GM23338 (cell line): ENCODE results near the gene STAMBPL1. TPM values are rescaled to one million over a fixed set of nuclear protein-coding genes. Genes with fewer than 3 reads are reported as not detected.

Source experiments
- ATAC-seq: fragments of 200-7000 bp; cut with Tn5 transposase; 3 replicates; pipeline ENCODE4 v1.9.1; 2020
- DNase-seq: peaks from one replicate; pipeline ENCODE4 v3.0.0-alpha.2; 2015; ENCODE audit warnings: low spot score
- H2AFZ ChIP-seq: fragments of 200-600 bp; sonication (generic); 2 replicates; pipeline ENCODE4 v1.8.0; 2016; ENCODE audit warnings: antibody characterized with exemption, mild to moderate bottlenecking, moderate library complexity
- H3F3A ChIP-seq: fragments of 200-600 bp; sonication (generic); replicated peaks from 2 replicates; pipeline ENCODE4 v1.8.0; 2017; ENCODE audit warnings: antibody characterized with exemption, mixed run types, low read depth
- H3K27ac ChIP-seq: fragments of 200-600 bp; sonication (generic); 2 replicates; pipeline ENCODE4 v1.6.1; 2016; ENCODE audit warnings: low read depth
- H3K27me3 ChIP-seq: fragments of 200-600 bp; sonication (generic); 2 replicates; pipeline ENCODE4 v1.8.0; 2016; ENCODE audit warnings: mild to moderate bottlenecking, mixed run types, moderate library complexity; ENCODE audit not compliant: insufficient read depth
- H3K36me3 ChIP-seq: fragments of 200-600 bp; sonication (generic); 2 replicates; pipeline ENCODE4 v1.8.0; 2016; ENCODE audit warnings: mild to moderate bottlenecking; ENCODE audit not compliant: insufficient read depth
- H3K4me1 ChIP-seq: fragments of 200-600 bp; sonication (generic); 2 replicates; pipeline ENCODE4 v1.8.0; 2016; ENCODE audit warnings: mild to moderate bottlenecking, moderate library complexity; ENCODE audit not compliant: insufficient read depth
- H3K4me2 ChIP-seq: fragments of 200-600 bp; sonication (generic); 2 replicates; pipeline ENCODE4 v1.7.1; 2017; ENCODE audit warnings: mixed run types
- H3K4me3 ChIP-seq: fragments of 200-600 bp; sonication (generic); 2 replicates; pipeline ENCODE4 v1.6.1; 2016; ENCODE audit warnings: mixed run types
- H3K79me2 ChIP-seq: fragments of 200-600 bp; sonication (generic); replicated peaks from 2 replicates; pipeline ENCODE4 v1.8.0; 2017; ENCODE audit warnings: mild to moderate bottlenecking; ENCODE audit not compliant: insufficient read depth
- H3K9me2 ChIP-seq: fragments of 200-600 bp; sonication (generic); 2 replicates; pipeline ENCODE4 v1.8.0; 2017; ENCODE audit not compliant: insufficient read depth
- H4K20me1 ChIP-seq: fragments of 200-600 bp; sonication (generic); replicated peaks from 2 replicates; pipeline ENCODE4 v1.8.0; 2017; ENCODE audit warnings: mild to moderate bottlenecking; ENCODE audit not compliant: insufficient read depth
- H3K27ac Mint-ChIP-seq: 2 replicates; pipeline ENCODE4 v1.8.0; 2020; ENCODE audit warnings: inconsistent platforms, mild to moderate bottlenecking, moderate library complexity, mixed read lengths
- H3K27me3 Mint-ChIP-seq: 3 replicates; pipeline ENCODE4 v1.8.0; 2022; ENCODE audit warnings: low read depth, mild to moderate bottlenecking, moderate library complexity, mixed read lengths, inconsistent platforms; ENCODE audit not compliant: insufficient read depth, poor library complexity
- H3K36me3 Mint-ChIP-seq: 3 replicates; pipeline ENCODE4 v1.8.0; 2021; ENCODE audit warnings: low read depth, mild to moderate bottlenecking, inconsistent platforms, moderate library complexity, mixed read lengths
- H3K4me1 Mint-ChIP-seq: 3 replicates; pipeline ENCODE4 v1.8.0; 2020; ENCODE audit warnings: mild to moderate bottlenecking, inconsistent platforms, mixed read lengths
- H3K4me3 Mint-ChIP-seq: 3 replicates; pipeline ENCODE4 v1.8.0; 2021; ENCODE audit warnings: moderate library complexity, mild to moderate bottlenecking, inconsistent platforms, mixed read lengths
- H3K9me3 Mint-ChIP-seq: 3 replicates; pipeline ENCODE4 v1.8.0; 2020; ENCODE audit warnings: moderate library complexity, mild to moderate bottlenecking, inconsistent platforms, mixed read lengths
- ETS1 ChIP-seq: IDR thresholded peaks from 2 replicates; pipeline ENCODE4 v1.6.1; 2016; ENCODE audit warnings: antibody characterized with exemption
- EZH2 ChIP-seq: fragments of 200-600 bp; sonication (generic); IDR thresholded peaks from one replicate; pipeline ENCODE4 v1.8.0; 2017; ENCODE audit warnings: antibody characterized with exemption, mild to moderate bottlenecking, low read depth; ENCODE audit not compliant: unreplicated experiment
- JUNB ChIP-seq: IDR thresholded peaks from one replicate; pipeline ENCODE4 v1.6.1; 2016; ENCODE audit warnings: antibody characterized with exemption; ENCODE audit not compliant: unreplicated experiment
- POLR2AphosphoS5 ChIP-seq: IDR thresholded peaks from 2 replicates; pipeline ENCODE4 v1.6.1; 2016; ENCODE audit warnings: antibody characterized with exemption, low read depth
- ZNF331 ChIP-seq: fragments of 250-450 bp; sonication (Bioruptor Pico); IDR thresholded peaks from 2 replicates; pipeline ENCODE4 v1.5.0; 2020; ENCODE audit warnings: low read depth, mild to moderate bottlenecking, moderate library complexity
- ZNF462 ChIP-seq: fragments of 250-450 bp; sonication (Bioruptor Pico); IDR thresholded peaks from 2 replicates; pipeline ENCODE4 v1.5.0; 2020; ENCODE audit warnings: mild to moderate bottlenecking, moderate library complexity
- polyA plus RNA-seq: library from polyadenylated mRNA; unstranded; fragments of >200 nt; fragmentation: Nextera tagmentation; extraction: Ambion mirVana; gene quantifications from 2 replicates; pipeline ENCODE4 v1.2.1, GENCODE V29; 2016
- total RNA-seq: library from RNA; depleted of rRNA; stranded (reverse); fragments of >200 nt; shearing (Covaris generic); gene quantifications from 2 replicates; pipeline ENCODE4 v1.2.3, GENCODE V29; 2014

The STAMBPL1 gene
- total and polyA plus RNA-seq, 2 experiments from 2014 or later, result 2.5 to 11.5 TPM

GRCh38 chr10:88880282-88881076 lies 434 bp downstream of the STAMBPL1 start:
- Histone ChIP-seq H3K9me2 (no peaks in the 10 kb centered on the region), H3K79me2 (no peaks in the 10 kb centered on the region), H3K4me2 (peak overlapping the region; percentile 95), H3F3A (peaks cover 5% of the 10 kb centered on the region), H2AFZ (peak overlapping the region; percentile 98), H4K20me1 (no peaks in the 10 kb centered on the region), H3K36me3 (no peaks in the 10 kb centered on the region), H3K4me3 (peak overlapping the region; percentile 86), H3K27me3 (peaks cover 13% of the 10 kb centered on the region), H3K4me1 (peaks cover 35% of the 10 kb centered on the region), H3K27ac (peak overlapping the region; percentile 89; the same call in 1 of the 2 replicates)
- Mint-ChIP-seq H3K9me3 (no peaks in the 10 kb centered on the region), H3K27ac (peak overlapping the region; percentile 97), H3K36me3 (no peaks in the 10 kb centered on the region), H3K4me3 (peak overlapping the region; percentile 95), H3K4me1 (peaks cover 51% of the 10 kb centered on the region), H3K27me3 (peaks cover 8% of the 10 kb centered on the region)
- no peak for TF ChIP-seq JUNB
- TF ChIP-seq ZNF462 (CRISPR knock-in tag), result no peak
- TF ChIP-seq ZNF331 (CRISPR knock-in tag), result no peak
- TF ChIP-seq POLR2AphosphoS5, result peak; percentile 74
- ATAC-seq (peak; percentile 88), DNase-seq (peak; percentile 87)

- H3K27me3 ChIP-seq, result peaks cover 13% of the 10 kb centered on the region
- H3K27ac Mint-ChIP-seq, result no peak overlapping the region; the same call in 1 of the 2 replicates
- ATAC-seq (no peak), DNase-seq (no peak)
- H2AFZ ChIP-seq, result peak overlapping the region; percentile 98
- H3K4me1 ChIP-seq, result peaks cover 35% of the 10 kb centered on the region
- H3K36me3 ChIP-seq, result no peaks in the 10 kb centered on the region
- H3K4me3 ChIP-seq, result peak overlapping the region; percentile 86
- peak overlapping the region; percentile 89; the same call in 1 of the 2 replicates for H3K27ac ChIP-seq
- no peaks in the 10 kb centered on the region for H3K9me3 Mint-ChIP-seq
- no peaks in the 10 kb centered on the region for H3K36me3 Mint-ChIP-seq
- H3K4me2 ChIP-seq, result peak overlapping the region; percentile 95
- H3K4me1 Mint-ChIP-seq, result peaks cover 56% of the 10 kb centered on the region
- no peaks in the 10 kb centered on the region for H4K20me1 ChIP-seq
- peaks cover 8% of the 10 kb centered on the region for H3K27me3 Mint-ChIP-seq
- H3K4me3 Mint-ChIP-seq, result peak overlapping the region; percentile 95
- peaks cover 5% of the 10 kb centered on the region for H3F3A ChIP-seq
- no peaks in the 10 kb centered on the region for H3K9me2 ChIP-seq
- no peaks in the 10 kb centered on the region for H3K79me2 ChIP-seq
- no peak for TF ChIP-seq EZH2
- TF ChIP-seq ETS1, result no peak
Observed at GRCh38 chr10:88881320-88881719, 1.3 kb downstream of the STAMBPL1 start.
